Cerebellar nuclear complex (tissue), 1 donor: ENCODE measurements around the gene PDIA2.
"Not testable (repeated sequence)": the region's sequence is repeated elsewhere in the genome, so short reads cannot be mapped to it uniquely, and the experiment has no call there.

ENCODE experiments used
- DNase-seq, 2 experiments: peaks; one replicate each; lab custom pipeline; 2025; lab: John Stamatoyannopoulos, UW

Gene PDIA2

GRCh38 chr16:333406-334094 lies 50.6 kb downstream of the PDIA2 start:
- no peak for DNase-seq

GRCh38 chr16:334164-334832 lies 51.3 kb downstream of the PDIA2 start:
- DNase-seq: not testable (repeated sequence)

GRCh38 chr16:334861-335632 lies 52.1 kb downstream of the PDIA2 start:
- DNase-seq: not testable (repeated sequence)

GRCh38 chr16:336269-336668 lies 53.3 kb downstream of the PDIA2 start:
- no peak for DNase-seq
